Left lobe of liver (tissue), 1 donor: Measurements from ENCODE around the gene SEMA7A. TPM values are rescaled to one million over a fixed set of nuclear protein-coding genes. Genes with fewer than 3 reads are reported as not detected.

Experiments used
- total RNA-seq: library from RNA; stranded (reverse); gene quantifications from one replicate; pipeline ENCODE4 v1.2.1, GENCODE V29; 2021
- donor health status: DM: no; HTN: yes; CAD: no.

Gene SEMA7A
- total RNA-seq, 1 donor from 2014 or later, result 0.53 TPM

Other genes starting within 250 kb of the SEMA7A start
- not detected for gene STRA6, start 231.2 kb downstream of the SEMA7A start, total RNA-seq
- not detected for gene CCDC33, start 197.6 kb downstream of the SEMA7A start, total RNA-seq
- 3.0 TPM for gene CYP11A1, start 66.3 kb downstream of the SEMA7A start, total RNA-seq
- gene UBL7, start 27.2 kb upstream of the SEMA7A start, total RNA-seq, result 15.4 TPM
- 3.7 TPM for gene ARID3B, start 107.3 kb upstream of the SEMA7A start, total RNA-seq
- 32.3 TPM for gene CLK3, start 181.9 kb upstream of the SEMA7A start, total RNA-seq